HG03565 (cell line): ENCODE measurements around the gene PLEKHH2.
"Not testable (repeated sequence)": the region's sequence is repeated elsewhere in the genome, so short reads cannot be mapped to it uniquely, and the experiment has no call there.

Source experiments
- ATAC-seq: cut with Tn5 transposase; IDR thresholded peaks from one replicate; pipeline ENCODE4 v1.9.1; 2021; ENCODE audit warnings: mild to moderate bottlenecking, moderate library complexity; ENCODE audit not compliant: unreplicated experiment

Gene PLEKHH2

GRCh38 chr2:43636153-43636552 lies 907 bp upstream of the PLEKHH2 start:
- not testable (repeated sequence) for ATAC-seq

GRCh38 chr2:43636621-43637020 lies 439 bp upstream of the PLEKHH2 start:
- ATAC-seq = no peak

GRCh38 chr2:43642363-43642762 lies 5.3 kb downstream of the PLEKHH2 start:
- no peak for ATAC-seq

GRCh38 chr2:43643680-43644079 lies 6.6 kb downstream of the PLEKHH2 start:
- ATAC-seq = no peak

- ATAC-seq = no peak
Observed at GRCh38 chr2:43648994-43649701, 12.1 kb downstream of the PLEKHH2 start.

- no peak for ATAC-seq
Observed at GRCh38 chr2:43653506-43653905, 16.4 kb downstream of the PLEKHH2 start.

GRCh38 chr2:43657241-43657640 lies 20.2 kb downstream of the PLEKHH2 start:
- no peak for ATAC-seq

GRCh38 chr2:43675646-43676321 lies 38.7 kb downstream of the PLEKHH2 start:
- ATAC-seq = no peak

- no peak for ATAC-seq
Observed at GRCh38 chr2:43676322-43677050, 39.4 kb downstream of the PLEKHH2 start, which contains the start of gene C1GALT1C1L. C1GALT1C1L (minus strand) TSS chr2:43676429; CDS start chr2:43676322, 107 bp downstream.

GRCh38 chr2:43677783-43678182 lies 40.7 kb downstream of the PLEKHH2 start:
- not testable (repeated sequence) for ATAC-seq

GRCh38 chr2:43685357-43685756 lies 48.3 kb downstream of the PLEKHH2 start:
- no peak for ATAC-seq

- ATAC-seq = no peak
Observed at GRCh38 chr2:43689999-43690398, 52.9 kb downstream of the PLEKHH2 start.

GRCh38 chr2:43692428-43692994 lies 55.5 kb downstream of the PLEKHH2 start:
- no peak for ATAC-seq

- not testable (repeated sequence) for ATAC-seq
Observed at GRCh38 chr2:43698140-43698539, 61.1 kb downstream of the PLEKHH2 start.

- ATAC-seq = no peak
Observed at GRCh38 chr2:43699761-43700160, 62.7 kb downstream of the PLEKHH2 start.

- ATAC-seq = no peak
Observed at GRCh38 chr2:43701111-43701510, 64.1 kb downstream of the PLEKHH2 start.

GRCh38 chr2:43707255-43708015 lies 70.4 kb downstream of the PLEKHH2 start:
- ATAC-seq = no peak

- ATAC-seq = no peak
Observed at GRCh38 chr2:43708178-43708577, 71.1 kb downstream of the PLEKHH2 start.

GRCh38 chr2:43708891-43709290 lies 71.8 kb downstream of the PLEKHH2 start:
- ATAC-seq = no peak

GRCh38 chr2:43710866-43711265 lies 73.8 kb downstream of the PLEKHH2 start:
- ATAC-seq = no peak

- no peak for ATAC-seq
Observed at GRCh38 chr2:43714164-43714563, 77.1 kb downstream of the PLEKHH2 start.
